HG02981 (cell line): ENCODE results near the gene UNC5C.

Experiments used
- ATAC-seq: cut with Tn5 transposase; IDR thresholded peaks from one replicate; pipeline ENCODE4 v1.9.1; 2021; ENCODE audit warnings: mild to moderate bottlenecking, moderate library complexity; ENCODE audit not compliant: unreplicated experiment

UNC5C gene

GRCh38 chr4:95409750-95410149, 139.0 kb downstream of the UNC5C start:
- no peak for ATAC-seq

GRCh38 chr4:95409127-95409526, 139.6 kb downstream of the UNC5C start:
- no peak for ATAC-seq

DNA sequence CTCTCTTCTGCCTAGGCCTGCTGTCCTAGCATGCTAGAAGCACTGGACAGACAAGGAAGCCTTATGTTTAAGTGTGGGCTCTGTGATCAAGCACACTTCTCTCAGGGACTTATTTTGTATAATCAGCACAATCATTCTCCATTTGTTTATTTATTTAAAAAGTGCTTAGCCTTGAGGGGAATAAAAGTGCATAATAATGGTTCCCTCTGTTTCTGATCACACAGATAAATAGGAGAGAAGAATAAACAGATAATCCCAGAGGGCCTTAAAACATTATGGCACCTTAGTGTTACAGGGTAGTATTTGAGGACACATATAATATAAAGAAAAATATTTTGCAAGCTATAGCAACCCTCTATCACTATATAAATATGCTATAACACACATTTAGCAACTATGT, 146.5 kb downstream of the UNC5C start:
- ATAC-seq = no peak

DNA sequence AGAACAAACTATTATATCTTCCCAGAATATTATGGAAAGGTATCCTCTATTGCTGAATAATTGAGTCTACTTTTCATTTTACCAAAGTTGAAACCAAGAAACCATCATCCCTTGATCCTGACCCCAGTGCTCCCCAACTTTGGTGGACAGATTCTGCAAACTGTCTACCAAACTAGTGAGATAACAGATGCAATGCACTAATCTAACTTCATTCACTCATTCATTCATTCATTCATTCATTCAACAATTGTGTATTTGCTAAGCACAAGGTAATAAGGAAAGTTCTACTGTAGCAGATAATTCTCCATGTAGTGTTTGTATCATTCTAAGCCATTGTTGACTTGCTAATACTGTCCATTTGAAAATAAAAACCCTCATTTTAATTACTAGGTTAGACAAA, 150.6 kb downstream of the UNC5C start:
- ATAC-seq = no peak

- no peak for ATAC-seq
Measured at GRCh38 chr4:95394752-95395306, 153.9 kb downstream of the UNC5C start.

- no peak for ATAC-seq
Measured at GRCh38 chr4:95393821-95394220, 155.0 kb downstream of the UNC5C start.

DNA sequence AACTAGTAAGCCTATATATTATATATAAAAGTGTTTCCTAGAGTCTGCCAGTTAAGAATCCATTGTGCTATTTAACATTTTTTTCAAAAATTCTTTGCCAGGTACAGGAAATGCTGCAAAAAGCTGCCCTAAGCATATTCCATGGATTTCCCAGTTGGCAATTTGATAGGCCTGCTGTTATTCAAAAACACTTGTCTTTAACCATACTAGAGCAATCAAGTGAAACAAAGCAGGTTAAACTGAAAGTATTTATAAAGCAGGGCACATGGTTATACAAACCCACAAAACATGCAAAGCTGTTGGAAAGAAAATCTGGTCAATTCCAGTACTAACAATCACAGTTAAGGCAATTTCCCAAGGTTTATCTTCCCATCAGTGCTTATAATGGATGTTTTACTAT, 159.9 kb downstream of the UNC5C start:
- ATAC-seq = no peak

- ATAC-seq = no peak
Measured at GRCh38 chr4:95387719-95388118, 161.1 kb downstream of the UNC5C start.

DNA sequence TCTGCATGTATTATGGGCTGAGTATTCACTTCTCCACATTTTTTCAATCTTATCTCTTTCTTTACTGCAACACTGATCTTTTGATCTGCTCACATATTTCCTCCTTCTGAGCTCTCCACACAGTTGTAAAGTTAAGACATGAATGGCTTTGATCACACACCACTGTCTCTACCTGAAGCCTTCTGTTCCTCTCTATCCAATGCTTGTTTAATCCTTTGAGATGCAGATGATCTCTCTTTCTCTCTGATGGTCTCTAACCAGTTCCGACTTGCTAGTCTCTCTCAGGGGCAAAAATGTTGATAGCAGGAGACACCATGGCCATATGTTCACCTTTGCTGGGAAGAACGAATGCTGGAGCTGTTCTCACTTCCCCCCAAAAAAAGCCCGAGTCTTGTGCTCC, 162.4 kb downstream of the UNC5C start:
- no peak for ATAC-seq

- ATAC-seq = no peak
Measured at GRCh38 chr4:95381843-95382580, 166.8 kb downstream of the UNC5C start.

DNA sequence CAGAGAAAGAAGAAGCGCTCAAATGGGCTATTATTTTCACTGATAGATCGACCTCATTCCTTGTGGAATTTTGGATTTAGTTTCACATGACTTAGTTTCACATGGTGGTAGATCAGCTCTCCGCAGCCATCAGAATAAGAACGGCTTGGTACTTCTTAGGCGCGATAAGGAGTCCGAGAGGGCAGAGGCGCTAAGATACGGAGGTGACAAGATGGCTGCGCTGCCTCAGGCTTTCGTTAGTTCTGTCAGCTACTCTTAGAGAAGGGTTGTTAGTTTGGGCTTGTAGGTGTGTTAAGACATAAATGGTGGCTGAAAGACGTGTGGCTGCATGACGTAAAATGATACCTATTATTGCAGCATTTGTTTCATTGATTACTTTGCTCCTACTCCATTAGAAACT, 169.1 kb downstream of the UNC5C start:
- ATAC-seq = no peak

DNA sequence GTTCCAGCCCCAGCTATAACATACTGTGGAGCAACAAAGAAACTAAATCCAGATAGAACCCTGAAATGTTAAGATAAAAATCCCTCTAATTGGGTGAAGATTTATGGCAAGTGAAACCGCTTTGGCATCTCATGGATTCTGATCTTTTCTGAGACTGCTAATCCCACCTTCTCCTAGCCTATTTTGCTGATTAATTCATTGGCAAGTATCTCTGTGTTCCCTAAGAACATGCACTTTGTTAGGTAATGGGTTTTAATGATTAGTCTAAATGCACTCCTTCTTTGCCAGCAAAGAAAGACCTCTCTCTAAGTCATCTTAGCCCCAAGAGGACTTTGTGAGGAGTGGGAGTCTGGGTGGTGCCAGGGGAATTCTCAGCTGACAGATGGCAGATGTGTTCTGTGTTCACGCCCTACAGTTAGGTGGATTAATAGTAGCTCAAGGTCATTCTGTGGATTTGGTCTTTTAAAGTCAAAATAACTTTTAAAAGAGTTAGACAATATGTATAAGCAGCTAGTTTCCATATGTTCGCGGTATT, 171.3 kb downstream of the UNC5C start:
- ATAC-seq = no peak

DNA sequence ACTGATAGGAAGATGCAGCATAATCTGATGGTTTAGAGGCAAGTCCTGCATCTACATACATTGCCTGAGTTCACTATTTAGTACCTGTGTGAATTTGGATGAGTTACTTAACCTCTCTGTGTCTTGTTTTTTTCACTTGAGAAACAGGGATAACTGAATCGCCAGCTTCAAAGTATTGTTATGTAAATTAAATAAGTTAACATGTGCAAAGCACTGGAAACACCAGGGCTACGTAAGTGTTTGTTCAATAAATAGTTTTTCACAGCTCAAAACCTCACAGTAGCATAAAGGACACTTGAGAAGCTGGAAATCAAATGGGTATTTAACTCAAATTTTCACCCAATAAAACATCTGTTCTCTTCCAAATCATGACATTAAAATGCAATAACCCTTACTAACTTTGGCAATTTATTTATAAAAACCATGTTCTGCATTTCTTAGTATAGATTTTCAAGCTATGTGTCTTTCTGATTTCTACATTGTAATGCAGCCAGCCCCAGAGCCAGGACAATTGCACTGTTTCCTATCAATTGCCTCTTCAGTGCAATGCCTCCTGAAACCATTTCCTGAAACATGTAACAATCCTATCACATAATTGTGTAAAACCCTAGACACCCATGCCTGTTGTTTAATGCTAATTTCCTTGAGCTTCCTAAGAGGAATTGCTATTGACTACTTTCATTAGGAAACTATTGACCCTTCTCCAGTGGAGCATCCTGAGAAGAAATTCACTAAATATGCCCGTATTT, 177.1 kb downstream of the UNC5C start:
- ATAC-seq = no peak

DNA sequence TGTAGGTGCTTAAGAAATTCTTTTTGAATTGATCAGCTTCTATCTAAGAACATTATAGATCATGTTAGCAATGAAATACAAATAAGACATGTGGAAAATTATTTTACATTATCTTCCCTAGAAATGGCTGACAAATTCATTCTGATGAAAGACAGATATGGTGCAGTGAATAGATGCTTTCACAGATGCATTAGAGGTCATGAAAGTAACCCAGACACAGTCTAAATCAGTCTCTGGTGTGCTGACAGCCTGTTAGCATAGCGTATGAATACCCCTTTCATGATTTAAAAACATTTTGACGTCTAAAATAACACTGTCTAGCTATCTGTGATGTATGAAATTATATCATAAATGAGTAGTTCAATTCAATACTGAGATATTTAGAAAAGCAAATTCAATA, 180.9 kb downstream of the UNC5C start:
- ATAC-seq = no peak

GRCh38 chr4:95363966-95364365, 184.8 kb downstream of the UNC5C start:
- ATAC-seq = no peak

GRCh38 chr4:95363559-95363925, 185.2 kb downstream of the UNC5C start:
- ATAC-seq = no peak

DNA sequence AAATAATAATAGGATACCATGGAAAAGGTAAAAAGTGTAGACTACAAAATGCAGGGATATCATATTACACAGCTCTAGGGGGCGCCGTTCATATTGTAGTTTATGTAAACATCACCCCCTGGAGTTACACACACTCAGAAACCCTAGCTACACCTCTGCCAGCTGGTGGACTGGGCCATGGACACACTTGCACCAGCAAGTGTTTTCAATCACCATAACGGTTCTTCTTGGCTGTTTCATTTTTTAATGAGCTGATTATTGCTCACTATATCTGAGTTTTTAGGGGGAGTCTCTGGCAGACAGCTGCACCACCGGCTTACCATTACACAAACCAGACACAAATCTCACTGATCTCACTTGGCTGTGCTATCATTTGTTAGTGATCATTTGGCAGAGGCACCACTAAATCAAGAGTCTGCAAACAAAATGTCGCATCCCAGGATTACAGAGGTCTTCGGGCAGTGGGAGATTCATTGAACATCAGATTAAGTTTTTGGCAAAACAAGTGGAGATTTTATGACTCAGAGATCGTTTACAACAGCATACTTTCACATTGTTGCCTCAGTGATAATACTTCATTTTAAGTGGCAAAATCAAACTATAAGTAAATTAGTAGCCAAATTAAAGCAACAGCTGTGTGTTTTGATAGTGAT, 185.7 kb downstream of the UNC5C start:
- ATAC-seq = no peak

DNA sequence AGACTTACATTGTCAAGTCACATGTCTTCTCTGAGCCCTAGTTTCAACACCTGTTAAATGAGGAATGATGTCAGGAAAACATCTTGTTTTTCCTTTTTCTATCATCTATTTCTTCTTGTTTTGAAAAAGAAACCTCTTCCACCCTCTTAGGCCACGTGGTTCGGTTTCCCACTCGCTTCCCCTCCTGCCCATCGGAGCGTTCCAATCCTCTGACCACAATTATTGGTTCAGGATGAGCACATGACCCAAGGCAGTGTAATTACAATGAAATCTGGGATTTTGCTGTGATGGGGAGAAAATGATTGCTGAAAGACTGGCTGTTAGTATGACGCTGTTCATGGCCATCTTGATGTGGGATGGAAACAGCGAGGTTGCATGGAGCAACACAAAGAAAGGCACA, 186.7 kb downstream of the UNC5C start:
- ATAC-seq = no peak

GRCh38 chr4:95361696-95361965, 187.1 kb downstream of the UNC5C start:
- ATAC-seq = no peak

DNA sequence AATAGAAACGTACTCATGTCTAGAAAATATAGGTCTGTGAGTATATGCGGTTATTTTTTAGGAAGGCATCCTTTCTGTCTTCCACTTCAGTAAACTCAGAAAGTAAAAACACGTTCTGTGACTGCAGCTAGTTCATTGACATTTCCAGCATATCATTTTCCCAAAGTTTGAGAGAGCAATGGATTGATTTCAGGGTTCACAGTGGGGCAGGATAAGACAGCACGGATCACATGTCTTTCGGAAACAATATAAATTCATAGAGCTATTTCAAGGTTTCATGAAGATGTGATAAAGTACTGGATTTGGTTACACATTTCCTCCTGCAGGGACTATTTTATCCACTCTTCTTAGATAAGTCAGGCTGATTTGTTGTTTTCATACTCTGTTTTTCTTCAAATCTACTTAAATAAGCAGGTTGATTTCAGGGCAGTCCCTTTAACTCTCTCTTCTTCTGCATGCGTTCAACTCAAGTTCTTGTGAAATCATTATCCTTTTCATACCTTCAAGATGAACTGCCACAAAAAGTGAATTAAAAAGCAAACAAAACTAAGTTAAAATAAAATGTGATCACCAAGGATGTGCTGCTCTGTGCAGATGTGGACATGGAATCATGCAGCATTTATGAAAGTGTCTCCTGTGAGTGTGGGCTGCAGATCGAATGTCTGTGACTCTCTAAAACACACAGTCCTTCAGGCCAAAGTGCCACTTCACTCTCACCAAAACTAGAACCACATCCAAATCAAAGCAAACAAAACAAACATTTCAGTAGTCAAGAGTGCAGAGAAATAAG, 187.7 kb downstream of the UNC5C start:
- no peak for ATAC-seq
